Measurements from ENCODE around the gene CPNE2.

- no peak for TF ChIP-seq CTCF (IDR thresholded peaks at IDR 0.05; ENCODE audit: low read length)
- TF ChIP-seq EZH2 (IDR thresholded peaks at IDR 0.05; ENCODE audit: borderline replicate concordance, low read length), result no peak
Measured at GRCh38 chr16:57133031-57133430, 40.6 kb downstream of the CPNE2 start.

Measured in OCI-LY1 (cell line).